GM19240 (cell line): ENCODE results near the gene E2F4.

Experiments used
- DNase-seq: peaks from one replicate; pipeline ENCODE4 v3.0.0; 2011; ENCODE audit warnings: low spot score; ENCODE audit not compliant: insufficient read length

Gene E2F4

GRCh38 chr16:67230809-67231660 lies 39.1 kb downstream of the E2F4 start:
- DNase-seq = no peak

- DNase-seq = no peak
These were observed 41.6 kb downstream of the E2F4 start for GRCh38 chr16:67233596-67233995.

GRCh38 chr16:67234180-67234597 lies 42.2 kb downstream of the E2F4 start:
- DNase-seq = no peak

GRCh38 chr16:67235816-67236562 lies 44.0 kb downstream of the E2F4 start:
- no peak for DNase-seq

- DNase-seq = peak; percentile 30
These were observed 44.8 kb downstream of the E2F4 start for GRCh38 chr16:67236563-67237395.

GRCh38 chr16:67237396-67238277 lies 45.7 kb downstream of the E2F4 start:
- no peak for DNase-seq

- no peak for DNase-seq
These were observed 46.3 kb downstream of the E2F4 start for GRCh38 chr16:67238278-67238575.

- no peak for DNase-seq
These were observed 47.0 kb downstream of the E2F4 start for GRCh38 chr16:67238806-67239470.

- no peak for DNase-seq
These were observed 48.6 kb downstream of the E2F4 start for GRCh38 chr16:67240506-67240905.

- DNase-seq = no peak
These were observed 49.3 kb downstream of the E2F4 start for GRCh38 chr16:67241008-67241900.

- DNase-seq = no peak
These were observed 50.3 kb downstream of the E2F4 start for GRCh38 chr16:67242138-67242730.

GRCh38 chr16:67243481-67243880 lies 51.5 kb downstream of the E2F4 start:
- no peak for DNase-seq

- peak; percentile 94 for DNase-seq
These were observed 52.6 kb downstream of the E2F4 start for GRCh38 chr16:67244387-67245185.

- DNase-seq = no peak
These were observed 53.2 kb downstream of the E2F4 start for GRCh38 chr16:67245186-67245585.

GRCh38 chr16:67245674-67246080 lies 53.7 kb downstream of the E2F4 start:
- peak; percentile 34 for DNase-seq

GRCh38 chr16:67246081-67246755 lies 54.3 kb downstream of the E2F4 start:
- peak; percentile 52 for DNase-seq

GRCh38 chr16:67246756-67247191 lies 54.8 kb downstream of the E2F4 start:
- DNase-seq = no peak
